H1 (cell line): ENCODE data around the gene CCNY. TPM values are rescaled to one million over a fixed set of nuclear protein-coding genes. Genes with fewer than 3 reads are reported as not detected.

Source experiments
- BCL11A ChIP-seq, 2 experiments: IDR thresholded peaks; one replicate each; pipeline ENCODE4 v1.6.1; 2011; ENCODE audit warnings: low read depth in 2 of 2, low read length in 2 of 2, mild to moderate bottlenecking in 2 of 2
- CBX5 ChIP-seq: fragments of 300-800, 300-1000 bp; sonication (generic); IDR thresholded peaks from 2 replicates; pipeline ENCODE4 v1.7.1; 2016; ENCODE audit warnings: antibody characterized with exemption, low read length, low read depth
- FOSL1 ChIP-seq: IDR thresholded peaks from 2 replicates; pipeline ENCODE4 v1.6.1; 2011; ENCODE audit warnings: mild to moderate bottlenecking, low read depth, low read length, moderate library complexity; ENCODE audit not compliant: insufficient read depth
- KDM1A ChIP-seq: fragments of 200-600, 300-600 bp; sonication (generic); IDR thresholded peaks from 2 replicates; pipeline ENCODE4 v1.7.1; 2016; ENCODE audit warnings: mild to moderate bottlenecking, low read length, borderline replicate concordance
- ZNF274 ChIP-seq: IDR thresholded peaks from 2 replicates; pipeline ENCODE4 v1.7.0; 2012; ENCODE audit warnings: low read length, borderline replicate concordance; ENCODE audit errors: extremely low read depth
- polyA plus RNA-seq, 7 experiments: library from polyadenylated mRNA; depleted of rRNA in 3 of 7; stranded (reverse) in 5 of 7; unstranded in 2 of 7; fragments of >200 nt in 5 of 7; fragments of 200-250 nt in 2 of 7; gene quantifications; 1 replicate in 5 of 7; 2 replicates in 1 of 7; 4 replicates in 1 of 7; pipeline versions ENCODE4 v1.2.1 to v1.2.3, GENCODE V29; 2011 to 2013; ENCODE audit warnings: missing spikeins in 2 of 7, mixed read lengths in 2 of 7
- total RNA-seq: library from RNA; stranded (reverse); fragmentation: NEBNext Ultra II Directional; extraction: Animal tissue kit (Norgen Biotek cat#: 25700); gene quantifications from 2 replicates; pipeline ENCODE4 v1.2.1, GENCODE V29; 2021

The CCNY gene
- total and polyA plus RNA-seq, 2 of the 8 experiments (the other 6 are each of a cell fraction or from before 2014, with no cell fraction given): 25.3 to 68.2 TPM

DNA sequence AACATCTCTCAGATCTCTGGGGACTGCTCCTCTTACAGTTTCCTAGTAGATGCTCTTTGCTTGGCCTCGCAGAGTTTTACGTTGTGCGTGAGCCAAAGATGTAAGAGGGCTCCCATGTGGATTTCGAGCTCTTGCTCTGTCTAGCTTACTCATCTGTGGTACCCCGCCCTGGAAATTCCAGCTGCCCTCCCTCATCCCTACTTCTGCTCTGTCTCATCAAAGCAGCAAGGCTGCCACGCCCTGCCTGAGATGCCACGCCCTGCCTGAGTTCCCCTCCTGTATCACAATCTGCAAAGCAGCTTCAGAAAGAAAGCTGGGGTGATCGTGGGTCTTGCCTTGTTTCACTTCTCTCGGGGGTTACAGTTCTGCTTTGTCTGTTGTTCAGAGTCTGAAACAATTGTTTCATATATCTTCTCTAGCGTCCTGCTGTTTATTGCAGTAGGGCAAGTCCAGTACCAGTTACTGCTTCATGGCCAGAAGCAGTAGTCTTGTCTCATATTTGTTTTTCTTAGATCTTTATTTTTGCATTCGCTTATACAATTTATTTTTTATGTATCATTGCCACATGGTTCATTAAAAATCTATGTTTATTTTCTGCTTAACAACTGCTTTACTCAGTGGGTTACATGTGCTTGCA lies 36.1 kb upstream of the CCNY start (continued):
- no peak for TF ChIP-seq ZNF274
- TF ChIP-seq KDM1A: no peak
- no peak for TF ChIP-seq FOSL1
- no peak for TF ChIP-seq CBX5
- no peak for TF ChIP-seq BCL11A (IDR thresholded peaks at IDR 0.05; ENCODE audit: low read depth in 2 of 2, low read length in 2 of 2)
